Activated naive CD8-positive, alpha-beta T cell treated with anti-CD3 and anti-CD28 coated beads, Interleukin-2, amount 50 U/mL, for 24 hours (primary cell): ENCODE results near the gene ADAMTS4.

Source experiments
- ATAC-seq: fragments of 150-1000 bp; cut with Tn5 transposase; one replicate; pipeline ENCODE4 v1.10.0; 2021
- DNase-seq: peaks from one replicate; pipeline ENCODE4 v3.0.0; 2021
- H3K27ac Mint-ChIP-seq: one replicate; pipeline ENCODE4 v1.8.0; 2021; ENCODE audit warnings: mild to moderate bottlenecking, mixed read lengths
- H3K27me3 Mint-ChIP-seq: one replicate; pipeline ENCODE4 v1.8.0; 2021; ENCODE audit warnings: mixed read lengths
- H3K36me3 Mint-ChIP-seq: one replicate; pipeline ENCODE4 v1.8.0; 2021; ENCODE audit warnings: low read depth, mixed read lengths
- H3K4me1 Mint-ChIP-seq: one replicate; pipeline ENCODE4 v1.8.0; 2021; ENCODE audit warnings: mixed read lengths
- H3K4me3 Mint-ChIP-seq: one replicate; pipeline ENCODE4 v1.8.0; 2021; ENCODE audit warnings: mild to moderate bottlenecking, moderate library complexity, mixed read lengths
- H3K9me3 Mint-ChIP-seq: one replicate; pipeline ENCODE4 v1.8.0; 2021; ENCODE audit warnings: mixed read lengths

Gene ADAMTS4

GRCh38 chr1:161209790-161210409, 11.0 kb upstream of the ADAMTS4 start:
- H3K4me1 Mint-ChIP-seq, result peaks cover 33% of the 10 kb centered on the region
- no peaks in the 10 kb centered on the region for H3K27me3 Mint-ChIP-seq
- DNase-seq (peak; percentile 79), ATAC-seq (peak; percentile 93)
- H3K36me3 Mint-ChIP-seq, result peaks cover 60% of the 10 kb centered on the region
- H3K27ac Mint-ChIP-seq, result peak overlapping the region; percentile 80
- no peaks in the 10 kb centered on the region for H3K9me3 Mint-ChIP-seq
- H3K4me3 Mint-ChIP-seq, result no peak overlapping the region

DNA sequence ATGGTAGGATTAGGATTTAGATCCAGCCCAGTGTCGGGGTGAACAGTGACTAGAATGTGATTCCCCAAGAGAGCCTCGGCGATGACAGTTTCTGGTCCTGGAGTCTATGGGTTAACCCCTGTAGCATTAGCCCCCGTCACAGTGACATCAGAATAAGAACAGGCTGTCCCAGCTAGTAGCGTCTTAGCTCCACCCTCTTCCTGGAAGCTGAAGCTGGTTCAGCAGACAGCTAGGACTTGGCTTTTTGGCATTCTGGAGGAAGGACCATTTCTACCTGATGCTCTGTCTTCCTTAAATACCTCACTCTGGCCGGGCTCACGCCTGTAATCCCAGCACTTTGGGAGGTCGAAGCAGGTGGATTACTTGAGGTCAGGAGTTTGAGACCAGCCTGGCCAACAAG, 8.3 kb upstream of the ADAMTS4 start:
- no peak for ATAC-seq
- Mint-ChIP-seq H3K4me1 (peaks cover 49% of the 10 kb centered on the region), H3K36me3 (peaks cover 52% of the 10 kb centered on the region), H3K27me3 (no peaks in the 10 kb centered on the region), H3K27ac (no peak overlapping the region), H3K9me3 (no peaks in the 10 kb centered on the region), H3K4me3 (no peak overlapping the region)
- DNase-seq, result no peak

DNA sequence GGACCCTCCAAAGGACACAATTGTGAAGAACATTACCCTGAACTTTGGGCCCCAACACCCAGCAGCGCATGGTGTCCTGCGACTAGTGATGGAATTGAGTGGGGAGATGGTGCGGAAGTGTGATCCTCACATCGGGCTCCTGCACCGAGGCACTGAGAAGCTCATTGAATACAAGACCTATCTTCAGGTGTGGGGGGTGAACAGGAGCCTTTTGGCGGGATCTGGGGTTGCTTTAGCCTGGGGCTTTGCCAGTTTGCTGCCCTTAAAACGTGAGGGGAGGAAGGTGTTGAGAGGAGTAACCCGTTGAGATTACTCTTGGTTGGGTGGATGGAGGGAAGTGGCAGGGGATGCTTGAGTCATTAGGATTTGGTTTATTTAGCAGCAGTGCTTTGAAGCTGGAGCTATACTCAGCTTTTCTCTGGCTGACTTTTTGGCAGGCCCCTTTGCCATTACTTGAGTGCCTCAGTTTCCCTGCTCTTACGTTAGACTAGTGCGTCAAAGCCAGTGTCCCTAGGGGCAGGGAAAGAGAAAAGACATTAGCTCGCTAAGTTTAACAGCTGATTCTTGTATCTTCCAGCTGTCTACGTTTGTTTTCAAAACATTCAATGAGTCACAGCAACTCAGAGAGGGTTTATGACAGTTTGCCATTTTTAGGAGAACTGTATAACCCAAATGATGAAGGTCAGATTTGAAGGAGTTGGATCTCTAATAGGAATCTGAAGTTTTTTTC, 7.7 kb upstream of the ADAMTS4 start:
- H3K9me3 Mint-ChIP-seq, result no peaks in the 10 kb centered on the region
- H3K27ac Mint-ChIP-seq, result no peak overlapping the region
- peaks cover 51% of the 10 kb centered on the region for H3K4me1 Mint-ChIP-seq
- no peak for DNase-seq
- peaks cover 46% of the 10 kb centered on the region for H3K36me3 Mint-ChIP-seq
- no peak overlapping the region for H3K4me3 Mint-ChIP-seq
- H3K27me3 Mint-ChIP-seq, result no peaks in the 10 kb centered on the region
- no peak for ATAC-seq

DNA sequence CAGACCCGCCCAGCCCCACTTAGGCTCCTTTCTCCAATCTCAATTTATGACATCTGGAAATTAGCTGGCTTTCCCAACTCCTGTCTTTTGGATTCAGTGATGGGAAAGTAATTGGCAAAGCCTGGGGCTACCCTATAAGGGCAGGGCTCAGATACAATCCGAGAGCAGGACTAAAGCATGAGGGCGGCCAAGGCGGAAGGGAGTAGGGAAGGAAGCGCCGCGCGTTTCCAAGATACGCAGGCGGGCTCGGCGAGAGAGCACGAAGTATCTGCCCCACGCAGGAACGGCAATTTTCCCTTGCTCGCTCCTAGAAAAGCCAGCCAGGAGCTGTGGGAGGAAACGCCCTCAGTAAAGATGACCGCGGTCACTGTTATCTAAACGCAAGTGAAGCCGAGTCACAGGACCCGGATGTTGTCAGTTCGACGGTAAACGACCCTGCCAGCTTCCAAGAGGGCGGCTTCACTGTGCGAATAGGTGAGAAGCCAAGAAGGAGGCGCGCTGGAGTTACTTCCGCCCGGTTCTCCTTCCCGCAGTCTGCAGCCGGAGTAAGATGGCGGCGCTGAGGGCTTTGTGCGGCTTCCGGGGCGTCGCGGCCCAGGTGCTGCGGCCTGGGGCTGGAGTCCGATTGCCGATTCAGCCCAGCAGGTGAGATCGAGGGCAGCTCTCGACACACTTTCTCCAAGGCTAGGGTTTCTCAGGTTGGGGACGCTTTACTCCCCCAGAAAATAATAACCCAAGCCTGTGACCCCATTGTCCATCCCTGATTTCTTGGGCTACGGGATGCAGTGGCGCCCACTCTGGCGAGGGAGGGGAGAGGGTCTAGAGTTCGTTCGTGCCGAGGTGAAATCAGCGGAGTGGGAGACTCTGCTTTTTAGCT, 3.2 kb upstream of the ADAMTS4 start, which contains the start of gene NDUFS2:
Gene NDUFS2, plus strand, starts transcription at position 532 of the 877 bp plus-strand sequence. Its CDS starts 19 bp downstream, at position 551.
- Mint-ChIP-seq H3K4me1 (peaks cover 60% of the 10 kb centered on the region), H3K36me3 (peaks cover 26% of the 10 kb centered on the region)

GRCh38 chr1:161200992-161201835, 2.4 kb upstream of the ADAMTS4 start:
- ATAC-seq (no peak), DNase-seq (no peak)
- Mint-ChIP-seq H3K27ac (peak overlapping the region; percentile 89), H3K27me3 (no peaks in the 10 kb centered on the region), H3K9me3 (no peaks in the 10 kb centered on the region), H3K36me3 (peaks cover 22% of the 10 kb centered on the region), H3K4me1 (peaks cover 54% of the 10 kb centered on the region), H3K4me3 (peak overlapping the region; percentile 91)

More for the DNA sequence above, 3.2 kb upstream of the ADAMTS4 start, which contains the start of gene NDUFS2:
- DNase-seq, result peak; percentile 93
- peak within 1 kb of the TSS; percentile 91 for H3K4me3 Mint-ChIP-seq
- H3K27ac Mint-ChIP-seq, result peak within 1 kb of the TSS; percentile 89
- H3K27me3 Mint-ChIP-seq, result no peaks in the 10 kb centered on the region
- H3K9me3 Mint-ChIP-seq, result no peaks in the 10 kb centered on the region
- ATAC-seq, result peak; percentile 98

DNA sequence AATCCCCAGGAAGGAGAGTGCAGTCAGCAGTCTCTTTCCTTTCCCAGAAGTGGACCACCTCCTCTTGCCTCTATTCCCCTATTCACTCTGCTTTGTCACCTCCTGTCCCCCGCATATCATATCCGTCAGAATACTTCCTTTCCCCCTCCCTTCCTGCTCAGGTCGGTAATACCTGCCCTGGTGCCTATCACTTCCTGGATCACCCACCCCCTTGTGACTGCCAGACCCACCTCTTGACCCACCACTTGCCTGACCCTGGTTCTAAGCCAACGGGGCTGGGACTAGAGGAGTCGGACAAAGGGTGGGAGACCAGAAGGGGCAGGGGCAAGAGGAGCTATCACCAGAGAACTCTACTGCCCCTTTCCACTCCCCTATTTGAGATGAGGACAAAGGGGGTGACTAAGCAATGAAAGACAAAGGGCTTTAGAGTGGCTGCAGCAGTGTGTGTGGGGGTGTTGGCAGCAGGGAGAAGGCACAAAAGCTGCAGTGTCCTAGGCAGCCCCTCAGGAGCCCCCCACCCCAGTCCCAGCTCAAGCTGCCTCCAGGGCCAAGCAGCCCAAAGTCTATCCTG, 1.7 kb upstream of the ADAMTS4 start:
- Mint-ChIP-seq H3K27me3 (no peaks in the 10 kb centered on the region), H3K9me3 (no peaks in the 10 kb centered on the region), H3K36me3 (peaks cover 18% of the 10 kb centered on the region), H3K27ac (peak overlapping the region; percentile 89), H3K4me1 (peaks cover 54% of the 10 kb centered on the region), H3K4me3 (peak overlapping the region; percentile 63)
- no peak for DNase-seq
- no peak for ATAC-seq

- Mint-ChIP-seq H3K27ac (peak overlapping the region; percentile 89), H3K27me3 (no peaks in the 10 kb centered on the region), H3K4me3 (peak overlapping the region; percentile 63), H3K4me1 (peaks cover 56% of the 10 kb centered on the region), H3K36me3 (peaks cover 11% of the 10 kb centered on the region), H3K9me3 (no peaks in the 10 kb centered on the region)
- ATAC-seq, result no peak
- no peak for DNase-seq
These were observed 769 bp upstream of the ADAMTS4 start for GRCh38 chr1:161199506-161200139.

DNA sequence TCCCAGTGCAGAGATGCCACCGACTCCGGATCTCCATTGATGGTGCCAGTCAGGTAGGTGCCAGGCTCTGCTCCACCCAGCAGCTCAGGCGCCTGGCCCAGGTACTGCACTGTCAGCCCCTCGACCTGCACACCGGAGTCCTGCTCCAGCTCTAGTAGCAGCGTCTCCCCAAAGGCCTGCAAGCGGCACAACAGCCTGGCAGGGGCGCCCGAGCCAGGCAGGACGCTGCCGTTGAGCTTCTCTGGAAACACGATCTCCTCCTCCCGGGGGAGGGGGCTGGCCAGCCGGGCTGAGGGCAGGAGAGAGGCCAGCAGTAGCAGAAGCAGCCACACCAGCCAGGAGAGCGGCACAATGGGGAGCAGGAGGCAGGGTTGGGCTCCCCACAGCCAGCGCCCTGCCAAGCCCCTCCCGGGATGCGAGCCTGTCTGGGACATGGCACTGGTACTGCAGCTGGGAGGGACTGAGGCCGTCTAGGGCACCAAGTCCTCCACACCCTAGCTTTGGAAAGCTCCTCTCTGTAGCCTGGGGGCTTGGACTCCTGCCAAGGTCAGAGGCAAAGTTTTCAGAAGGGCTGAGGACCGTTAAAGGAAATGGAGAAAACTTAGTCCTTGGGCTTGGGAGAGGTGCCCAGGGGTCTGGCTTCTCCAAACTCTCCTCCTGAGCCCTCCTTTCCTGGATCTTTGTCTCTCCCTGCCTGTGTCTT, 509 bp downstream of the ADAMTS4 start:
- Mint-ChIP-seq H3K27ac (no peak overlapping the region), H3K4me3 (no peak overlapping the region), H3K36me3 (no peaks in the 10 kb centered on the region), H3K4me1 (peaks cover 50% of the 10 kb centered on the region), H3K9me3 (no peaks in the 10 kb centered on the region), H3K27me3 (no peaks in the 10 kb centered on the region)
- DNase-seq (no peak), ATAC-seq (no peak)

DNA sequence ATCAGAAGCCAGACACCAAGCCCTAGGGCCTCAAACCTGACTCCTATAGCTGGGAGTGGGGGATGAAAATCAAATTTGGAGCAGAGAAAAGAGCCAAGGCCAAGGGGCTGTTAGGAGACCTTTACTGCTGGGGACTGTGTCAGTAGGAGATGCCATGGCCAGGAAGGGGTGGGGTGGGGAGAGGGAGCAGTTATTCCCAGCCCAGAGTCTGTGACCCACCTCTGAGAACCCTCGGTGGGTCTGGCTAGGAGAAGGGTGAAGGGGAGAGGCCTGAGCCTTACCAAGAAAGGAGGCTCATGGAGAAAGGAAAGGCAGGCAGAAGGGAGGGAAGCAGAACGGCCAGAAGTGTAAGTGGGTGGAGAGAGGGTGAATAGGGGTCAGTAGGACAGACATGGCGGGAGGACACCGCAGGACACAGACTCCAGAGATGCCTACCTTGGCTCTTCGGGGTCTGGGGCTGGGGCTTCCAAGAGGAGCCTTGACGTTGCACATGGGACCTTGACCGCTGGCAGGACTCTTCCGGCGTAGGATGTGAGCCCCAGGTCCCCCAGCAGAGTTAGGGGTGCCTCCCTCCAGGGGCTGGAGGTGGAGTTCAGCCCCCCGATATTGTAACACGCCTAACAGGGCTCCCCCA, 1.2 kb downstream of the ADAMTS4 start:
- DNase-seq, result no peak
- H3K27me3 Mint-ChIP-seq, result no peaks in the 10 kb centered on the region
- H3K36me3 Mint-ChIP-seq, result no peaks in the 10 kb centered on the region
- no peak overlapping the region for H3K27ac Mint-ChIP-seq
- ATAC-seq, result no peak
- no peak overlapping the region for H3K4me3 Mint-ChIP-seq
- no peaks in the 10 kb centered on the region for H3K9me3 Mint-ChIP-seq
- peaks cover 46% of the 10 kb centered on the region for H3K4me1 Mint-ChIP-seq

- Mint-ChIP-seq H3K27me3 (no peaks in the 10 kb centered on the region), H3K9me3 (no peaks in the 10 kb centered on the region), H3K27ac (no peak overlapping the region), H3K4me3 (no peak overlapping the region), H3K36me3 (no peaks in the 10 kb centered on the region), H3K4me1 (peaks cover 48% of the 10 kb centered on the region)
- ATAC-seq (no peak), DNase-seq (no peak)
These were observed 2.1 kb downstream of the ADAMTS4 start for GRCh38 chr1:161196521-161197451.

DNA sequence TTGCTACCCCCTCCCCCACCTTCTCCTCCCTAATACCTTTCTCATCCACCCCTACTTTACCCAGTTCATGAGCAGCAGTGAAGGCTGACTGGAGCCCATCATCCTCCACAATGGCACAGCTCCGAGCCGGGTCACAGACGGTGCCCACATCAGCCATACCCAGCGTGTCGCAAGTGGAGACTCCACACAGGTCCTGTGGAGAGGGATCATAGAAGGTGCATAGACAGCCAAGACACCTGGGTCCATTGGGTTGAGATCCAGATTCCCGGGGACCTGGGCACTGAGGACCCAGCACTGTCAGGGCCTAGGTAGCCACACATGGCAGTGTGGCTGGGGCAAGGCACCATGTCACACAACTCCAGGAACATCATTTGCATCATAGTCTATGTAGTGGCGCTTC, 2.7 kb downstream of the ADAMTS4 start:
- ATAC-seq (no peak), DNase-seq (no peak)
- H3K9me3 Mint-ChIP-seq, result no peaks in the 10 kb centered on the region
- peaks cover 41% of the 10 kb centered on the region for H3K4me1 Mint-ChIP-seq
- no peak overlapping the region for H3K27ac Mint-ChIP-seq
- no peaks in the 10 kb centered on the region for H3K27me3 Mint-ChIP-seq
- no peaks in the 10 kb centered on the region for H3K36me3 Mint-ChIP-seq
- H3K4me3 Mint-ChIP-seq, result no peak overlapping the region

- Mint-ChIP-seq H3K27me3 (no peaks in the 10 kb centered on the region), H3K4me1 (peaks cover 31% of the 10 kb centered on the region), H3K9me3 (no peaks in the 10 kb centered on the region), H3K4me3 (no peak overlapping the region), H3K27ac (peak overlapping the region; percentile 42), H3K36me3 (no peaks in the 10 kb centered on the region)
- DNase-seq (no peak), ATAC-seq (no peak)
These were observed 3.7 kb downstream of the ADAMTS4 start for GRCh38 chr1:161195171-161195570.
